ENCODE measurements around the gene ERICH6B.

DNA sequence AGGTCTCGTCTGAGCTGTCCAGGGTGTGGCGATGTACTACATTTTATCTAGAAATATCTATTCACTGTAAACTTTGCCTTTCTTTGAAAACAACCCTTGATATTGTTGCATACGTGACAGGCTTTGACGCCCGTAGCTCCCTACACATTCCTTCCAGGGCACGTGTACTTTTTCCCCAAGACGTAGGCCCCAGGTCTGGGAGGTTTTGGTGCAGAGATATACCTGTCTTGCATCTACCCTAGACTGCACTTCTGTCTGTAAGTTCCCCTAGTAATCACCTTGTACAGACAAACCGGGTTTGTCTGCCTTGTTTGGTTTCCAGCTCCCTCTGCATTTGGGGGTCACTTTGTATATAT is 69.2 kb downstream of the ERICH6B start:
- TF ChIP-seq, protein P1, sequence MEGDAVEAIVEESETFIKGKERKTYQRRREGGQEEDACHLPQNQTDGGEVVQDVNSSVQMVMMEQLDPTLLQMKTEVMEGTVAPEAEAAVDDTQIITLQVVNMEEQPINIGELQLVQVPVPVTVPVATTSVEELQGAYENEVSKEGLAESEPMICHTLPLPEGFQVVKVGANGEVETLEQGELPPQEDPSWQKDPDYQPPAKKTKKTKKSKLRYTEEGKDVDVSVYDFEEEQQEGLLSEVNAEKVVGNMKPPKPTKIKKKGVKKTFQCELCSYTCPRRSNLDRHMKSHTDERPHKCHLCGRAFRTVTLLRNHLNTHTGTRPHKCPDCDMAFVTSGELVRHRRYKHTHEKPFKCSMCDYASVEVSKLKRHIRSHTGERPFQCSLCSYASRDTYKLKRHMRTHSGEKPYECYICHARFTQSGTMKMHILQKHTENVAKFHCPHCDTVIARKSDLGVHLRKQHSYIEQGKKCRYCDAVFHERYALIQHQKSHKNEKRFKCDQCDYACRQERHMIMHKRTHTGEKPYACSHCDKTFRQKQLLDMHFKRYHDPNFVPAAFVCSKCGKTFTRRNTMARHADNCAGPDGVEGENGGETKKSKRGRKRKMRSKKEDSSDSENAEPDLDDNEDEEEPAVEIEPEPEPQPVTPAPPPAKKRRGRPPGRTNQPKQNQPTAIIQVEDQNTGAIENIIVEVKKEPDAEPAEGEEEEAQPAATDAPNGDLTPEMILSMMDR (IDR thresholded peaks at IDR 0.05; ENCODE audit: insufficient read depth, low read length) = no peak
- TF ChIP-seq POLR2AphosphoS5 (IDR thresholded peaks at IDR 0.05; ENCODE audit: low read depth) = no peak
